Tibial artery (tissue), 4 donors: Measurements from ENCODE around the gene PRR5L.

ENCODE experiments used
- DNase-seq, 2 donors: peaks; one replicate each; pipeline ENCODE4 v3.0.0-alpha.2; 2019
- H3K27ac ChIP-seq, 2 donors: fragments of 200-600 bp; sonication (generic) in 1 of 2; 1 replicate in 1 of 2; 2 replicates in 1 of 2; pipeline ENCODE4 v1.5.1; 2018 to 2019; ENCODE audit warnings: mild to moderate bottlenecking in 1 of 2
- H3K27me3 ChIP-seq, 2 donors: fragments of 200-600 bp; sonication (generic) in 1 of 2; one replicate each; pipeline versions ENCODE4 v1.5.1 to v1.6.0; 2016 to 2019
- H3K36me3 ChIP-seq, 3 donors: fragments of 200-600 bp; sonication (generic) in 2 of 3; one replicate each; pipeline ENCODE4 v1.5.1; 2016 to 2019; ENCODE audit warnings: mild to moderate bottlenecking in 2 of 3
- H3K4me1 ChIP-seq, 4 donors: fragments of 200-600 bp; sonication (generic) in 2 of 4; 1 replicate in 3 of 4; 2 replicates in 1 of 4; pipeline ENCODE4 v1.5.1; 2016 to 2019
- H3K4me3 ChIP-seq, 2 donors: fragments of 200-600 bp; sonication (generic) in 1 of 2; 1 replicate in 1 of 2; 2 replicates in 1 of 2; pipeline ENCODE4 v1.5.1; 2018 to 2019; ENCODE audit warnings: mild to moderate bottlenecking in 2 of 2
- H3K9me3 ChIP-seq, 3 donors: fragments of 200-600 bp; sonication (generic) in 1 of 3; one replicate each; pipeline ENCODE4 v1.5.1; 2016 to 2019
- CTCF ChIP-seq, 2 experiments: fragments of 200-600 bp in 1 of 2; fragments of 450-650 bp in 1 of 2; IDR thresholded peaks; one replicate each; pipeline ENCODE4 v1.5.1; 2017 to 2019; ENCODE audit warnings: antibody characterized with exemption in 2 of 2, mild to moderate bottlenecking in 1 of 2, moderate library complexity in 1 of 2
- intact Hi-C: fragments of 100-400 bp; cut with DNase I; formaldehyde crosslinking; loops from one replicate; pipeline ENCODE4 v1.15.0; 2023; ENCODE audit warnings: low total_unique reads

PRR5L gene

GRCh38 chr11:36458129-36458915 lies 162.2 kb downstream of the PRR5L start:
- Histone ChIP-seq H3K4me1 (peaks cover 0 to 41% (median 37%) of the 10 kb centered on the region in 4 donors), H3K36me3 (peaks cover 0 to 6% (median 0%) of the 10 kb centered on the region in 3 donors), H3K9me3 (no peaks in the 10 kb centered on the region), H3K4me3 (no peak overlapping the region), H3K27ac (peak overlapping the region in 1 of 2 donors; percentile 94), H3K27me3 (no peaks in the 10 kb centered on the region)
- DNase-seq, result no peak
- intact Hi-C loops, result no loop called here
- no peak for TF ChIP-seq CTCF (IDR thresholded peaks at IDR 0.05)

- H3K9me3 ChIP-seq, result no peaks in the 10 kb centered on the region
- no peaks in the 10 kb centered on the region for H3K27me3 ChIP-seq
- intact Hi-C loops, result no loop called here
- TF ChIP-seq CTCF (IDR thresholded peaks at IDR 0.05), result no peak
- DNase-seq, result no peak
- H3K4me3 ChIP-seq, result no peak overlapping the region
- peaks cover 0 to 34% (median 31%) of the 10 kb centered on the region in 4 donors for H3K4me1 ChIP-seq
- H3K27ac ChIP-seq, result no peak overlapping the region
- peaks cover 0 to 6% (median 0%) of the 10 kb centered on the region in 3 donors for H3K36me3 ChIP-seq
Observed at GRCh38 chr11:36459046-36459445, 163.0 kb downstream of the PRR5L start.

- Histone ChIP-seq H3K27me3 (no peaks in the 10 kb centered on the region), H3K4me1 (peaks cover 0 to 22% (median 19%) of the 10 kb centered on the region in 4 donors), H3K27ac (no peak overlapping the region), H3K36me3 (peaks cover 0 to 6% (median 0%) of the 10 kb centered on the region in 3 donors), H3K4me3 (no peak overlapping the region), H3K9me3 (no peaks in the 10 kb centered on the region)
- intact Hi-C loops, result no loop called here
- TF ChIP-seq CTCF (IDR thresholded peaks at IDR 0.05), result no peak
- DNase-seq, result no peak
Observed at GRCh38 chr11:36460220-36460619, 164.1 kb downstream of the PRR5L start.

- H3K9me3 ChIP-seq, result no peaks in the 10 kb centered on the region
- no peak for DNase-seq
- no peak overlapping the region for H3K4me3 ChIP-seq
- H3K36me3 ChIP-seq, result peaks cover 0 to 6% (median 0%) of the 10 kb centered on the region in 3 donors
- no peak for TF ChIP-seq CTCF (IDR thresholded peaks at IDR 0.05)
- H3K4me1 ChIP-seq, result peaks cover 0 to 4% (median 0%) of the 10 kb centered on the region in 4 donors
- intact Hi-C loops, result no loop called here
- no peaks in the 10 kb centered on the region for H3K27me3 ChIP-seq
- no peak overlapping the region for H3K27ac ChIP-seq
Observed at GRCh38 chr11:36462321-36462720, 166.2 kb downstream of the PRR5L start.

DNA sequence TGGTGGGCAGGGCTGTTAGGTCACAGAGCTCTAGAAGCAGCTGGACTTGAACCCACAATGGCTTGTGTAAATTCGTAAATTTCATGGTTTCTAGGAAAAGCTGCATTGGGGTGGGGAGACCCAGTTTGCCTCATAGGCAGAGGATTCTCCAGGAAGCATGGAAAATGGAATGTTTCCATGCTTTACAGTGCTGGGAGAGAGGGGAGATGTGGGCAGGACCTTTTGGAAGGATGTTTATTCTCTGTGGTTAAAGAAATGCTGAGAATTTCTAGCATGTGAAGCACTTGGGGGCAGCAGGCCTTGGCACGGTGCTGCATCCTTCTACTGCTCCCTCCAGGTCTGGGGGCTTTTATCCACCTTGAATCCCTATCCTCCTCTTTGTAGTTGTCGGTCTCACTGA lies 167.7 kb downstream of the PRR5L start:
- intact Hi-C loops, result no loop called here
- H3K4me1 ChIP-seq, result no peaks in the 10 kb centered on the region

More for the DNA sequence above, 167.7 kb downstream of the PRR5L start:
- no peak for TF ChIP-seq CTCF (IDR thresholded peaks at IDR 0.05)
- Histone ChIP-seq H3K36me3 (peaks cover 0 to 6% (median 0%) of the 10 kb centered on the region in 3 donors), H3K27me3 (no peaks in the 10 kb centered on the region), H3K4me3 (no peak overlapping the region), H3K9me3 (no peaks in the 10 kb centered on the region), H3K27ac (no peak overlapping the region)
- no peak for DNase-seq
